GM19035 (cell line): Measurements from ENCODE around the gene TNFRSF21.
"Not testable (repeated sequence)": the region's sequence is repeated elsewhere in the genome, so short reads cannot be mapped to it uniquely, and the experiment has no call there.

Source experiments
- ATAC-seq: cut with Tn5 transposase; IDR thresholded peaks from one replicate; pipeline ENCODE4 v1.9.1; 2021; ENCODE audit not compliant: unreplicated experiment

Gene TNFRSF21, protein sequence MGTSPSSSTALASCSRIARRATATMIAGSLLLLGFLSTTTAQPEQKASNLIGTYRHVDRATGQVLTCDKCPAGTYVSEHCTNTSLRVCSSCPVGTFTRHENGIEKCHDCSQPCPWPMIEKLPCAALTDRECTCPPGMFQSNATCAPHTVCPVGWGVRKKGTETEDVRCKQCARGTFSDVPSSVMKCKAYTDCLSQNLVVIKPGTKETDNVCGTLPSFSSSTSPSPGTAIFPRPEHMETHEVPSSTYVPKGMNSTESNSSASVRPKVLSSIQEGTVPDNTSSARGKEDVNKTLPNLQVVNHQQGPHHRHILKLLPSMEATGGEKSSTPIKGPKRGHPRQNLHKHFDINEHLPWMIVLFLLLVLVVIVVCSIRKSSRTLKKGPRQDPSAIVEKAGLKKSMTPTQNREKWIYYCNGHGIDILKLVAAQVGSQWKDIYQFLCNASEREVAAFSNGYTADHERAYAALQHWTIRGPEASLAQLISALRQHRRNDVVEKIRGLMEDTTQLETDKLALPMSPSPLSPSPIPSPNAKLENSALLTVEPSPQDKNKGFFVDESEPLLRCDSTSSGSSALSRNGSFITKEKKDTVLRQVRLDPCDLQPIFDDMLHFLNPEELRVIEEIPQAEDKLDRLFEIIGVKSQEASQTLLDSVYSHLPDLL

DNA sequence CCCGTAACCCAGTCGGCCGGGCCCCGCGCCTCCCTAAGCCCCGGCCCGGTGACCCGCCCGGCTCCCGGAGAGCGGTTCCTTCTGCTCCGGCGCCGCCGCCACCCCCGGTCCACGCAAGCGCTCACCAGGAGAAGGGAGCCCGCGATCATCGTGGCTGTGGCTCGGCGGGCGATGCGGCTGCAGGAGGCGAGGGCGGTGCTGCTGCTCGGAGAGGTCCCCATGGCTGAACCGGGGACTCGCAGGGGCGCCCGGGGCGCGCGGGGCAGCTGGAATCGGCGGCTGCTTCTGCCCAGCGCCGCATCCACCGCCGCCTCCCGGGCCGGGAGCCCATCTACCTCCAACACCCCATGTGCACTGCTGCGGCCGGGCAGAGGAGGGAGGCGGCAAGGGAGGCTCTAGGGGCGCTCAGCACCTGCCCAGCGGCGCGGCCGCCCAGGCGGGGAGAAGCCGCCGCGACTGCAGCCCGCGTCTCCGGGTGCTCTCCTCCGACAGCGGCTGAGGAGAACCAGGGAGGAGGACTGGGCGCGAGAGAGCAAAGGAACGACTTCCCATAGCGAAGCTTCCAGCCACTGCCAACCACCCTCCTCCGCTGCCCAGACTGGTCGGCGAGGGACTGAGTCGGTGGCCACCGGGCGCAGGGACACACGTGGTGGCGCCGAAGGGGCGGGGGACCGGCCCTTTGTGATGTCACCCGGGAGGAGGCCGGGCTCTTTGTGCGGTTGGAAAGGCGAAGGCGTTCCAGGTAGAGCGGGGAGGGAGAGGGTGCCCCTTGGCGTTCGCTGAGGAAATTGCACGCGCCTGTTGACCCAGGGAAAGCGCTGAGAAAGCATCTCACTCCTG is at the start of gene TNFRSF21:
Gene TNFRSF21, minus strand, starts transcription at position 615 of the 840 bp plus-strand sequence. Its CDS starts 394 bp downstream, at position 221.
- peak; percentile 100 for ATAC-seq

GRCh38 chr6:47358440-47359225 is 48.9 kb upstream of the TNFRSF21 start:
- no peak for ATAC-seq

DNA sequence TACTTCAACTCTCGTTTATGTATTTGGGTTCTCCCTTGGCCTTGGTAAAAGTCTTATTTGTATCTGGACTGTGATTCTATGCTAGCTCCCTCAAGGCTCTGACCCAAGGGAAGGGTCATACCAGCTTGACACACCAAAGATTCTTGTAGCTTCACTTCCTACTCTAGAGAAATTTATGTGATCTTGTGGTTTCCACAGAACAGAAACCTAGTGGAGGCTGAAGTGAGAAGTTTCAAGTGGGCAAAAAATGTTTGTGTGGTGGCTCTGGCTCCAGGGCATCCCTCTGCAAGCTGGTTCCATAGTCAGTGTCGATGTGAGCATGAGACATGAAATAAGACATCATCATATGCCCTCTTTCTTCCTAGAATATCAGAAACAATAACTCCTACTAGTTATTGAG is 48.1 kb upstream of the TNFRSF21 start:
- ATAC-seq = no peak

GRCh38 chr6:47355496-47355895 is 45.8 kb upstream of the TNFRSF21 start:
- ATAC-seq = no peak

DNA sequence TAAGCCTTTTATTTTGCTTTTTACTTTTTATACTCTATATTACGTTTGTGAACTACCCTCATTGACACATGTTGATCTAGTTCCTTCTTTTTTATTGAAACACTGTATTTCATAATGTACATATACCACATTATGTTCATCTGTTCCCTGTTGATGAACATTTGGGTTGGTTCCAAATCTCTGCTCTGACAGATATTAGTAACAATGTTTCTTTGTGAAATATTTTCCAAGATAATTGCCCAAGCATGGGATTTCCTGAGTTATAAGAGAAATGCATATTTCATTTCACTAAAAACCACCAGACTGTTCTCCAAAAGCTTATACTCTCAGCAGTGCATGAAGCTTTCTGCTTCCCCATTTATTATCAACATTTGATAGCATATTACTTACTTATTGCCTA is 44.2 kb upstream of the TNFRSF21 start:
- ATAC-seq = no peak

DNA sequence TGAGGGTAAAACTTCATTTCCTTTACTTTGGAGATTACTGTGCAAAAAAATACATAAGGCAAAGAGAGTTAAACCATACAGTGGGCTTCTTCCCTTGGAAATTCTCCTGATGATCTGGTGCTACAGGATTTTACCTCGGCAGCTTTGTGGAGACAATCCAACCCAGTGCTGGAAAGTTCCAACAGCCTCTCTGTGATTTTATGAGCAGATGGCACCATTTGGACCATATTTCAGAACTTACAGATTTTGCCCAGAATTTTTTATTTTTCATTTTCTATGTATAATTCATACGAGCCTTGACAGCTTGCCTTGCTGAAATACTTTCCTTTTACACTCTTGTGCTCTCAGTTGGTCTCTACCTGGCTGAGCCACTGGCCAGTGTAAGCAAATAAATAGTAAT is 43.3 kb upstream of the TNFRSF21 start:
- no peak for ATAC-seq

DNA sequence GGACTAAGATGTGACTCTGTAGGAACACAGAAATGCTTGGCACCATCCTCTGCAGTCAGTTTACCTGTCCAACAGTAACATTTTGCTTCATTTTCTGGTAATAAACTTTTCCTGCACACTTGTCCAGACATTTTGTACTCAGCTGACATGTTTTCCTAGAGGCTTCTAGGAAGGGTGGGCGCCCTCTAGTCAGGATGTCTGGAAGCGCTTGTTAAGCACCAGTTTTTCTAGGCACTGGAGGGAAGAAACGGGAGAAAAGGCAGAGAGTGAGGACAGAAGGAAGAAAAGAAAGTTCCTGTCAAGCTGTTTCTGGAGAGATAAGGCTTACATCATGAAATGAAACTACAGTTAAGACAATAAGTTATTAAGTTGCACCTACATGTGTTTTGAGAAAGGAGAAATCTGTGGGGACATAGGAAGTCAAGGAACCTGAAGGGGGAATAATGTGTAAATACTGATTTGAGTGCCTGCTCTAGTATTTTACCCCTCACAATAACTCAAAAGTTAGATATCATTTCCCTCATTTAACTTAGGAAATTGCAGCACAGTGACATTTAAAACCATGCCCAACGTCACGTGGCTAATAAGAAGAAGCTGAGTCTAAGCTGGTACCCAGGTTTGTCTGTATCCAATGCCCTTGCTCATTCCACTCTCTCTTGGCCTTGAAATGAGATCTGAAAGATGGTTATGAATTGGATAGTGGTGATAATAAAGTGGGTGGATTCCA is 42.7 kb upstream of the TNFRSF21 start:
- ATAC-seq = no peak

DNA sequence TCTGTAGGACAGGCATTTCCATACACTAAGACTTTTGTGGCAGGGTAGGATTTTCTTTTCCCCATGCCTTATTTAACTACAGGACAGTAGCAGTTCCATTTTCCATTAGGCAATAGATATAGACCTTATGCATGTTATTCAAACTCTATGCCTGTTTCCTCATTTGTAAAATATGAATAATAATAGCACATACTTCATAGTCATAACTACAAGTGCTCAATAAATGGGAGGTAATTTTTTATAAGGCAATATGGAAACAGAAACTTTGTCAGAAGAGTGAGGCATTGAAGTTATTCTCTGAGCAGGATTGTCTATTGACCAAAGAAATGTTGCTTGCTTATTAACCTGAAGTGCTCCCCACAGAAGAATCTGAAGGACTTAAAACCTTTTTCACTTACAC is 41.9 kb upstream of the TNFRSF21 start:
- no peak for ATAC-seq

DNA sequence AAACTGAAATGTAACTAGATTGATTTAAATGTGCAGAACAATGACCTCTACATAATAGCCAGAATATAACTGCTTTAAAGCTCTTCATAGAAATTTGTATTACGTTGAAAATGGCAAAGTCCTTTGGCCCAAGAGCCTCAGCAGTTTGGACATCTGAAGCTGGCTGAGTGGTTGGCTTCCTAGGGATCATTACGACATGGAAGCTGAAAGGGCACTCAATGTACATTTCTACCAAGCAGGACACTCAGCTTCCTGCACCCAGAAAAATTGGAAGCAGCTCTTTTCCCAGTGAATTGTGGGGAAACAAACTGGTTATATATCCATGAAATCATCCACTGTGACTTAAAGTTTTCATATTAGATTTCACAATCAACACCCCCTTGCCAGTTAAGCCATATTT is 40.2 kb upstream of the TNFRSF21 start:
- ATAC-seq = no peak

DNA sequence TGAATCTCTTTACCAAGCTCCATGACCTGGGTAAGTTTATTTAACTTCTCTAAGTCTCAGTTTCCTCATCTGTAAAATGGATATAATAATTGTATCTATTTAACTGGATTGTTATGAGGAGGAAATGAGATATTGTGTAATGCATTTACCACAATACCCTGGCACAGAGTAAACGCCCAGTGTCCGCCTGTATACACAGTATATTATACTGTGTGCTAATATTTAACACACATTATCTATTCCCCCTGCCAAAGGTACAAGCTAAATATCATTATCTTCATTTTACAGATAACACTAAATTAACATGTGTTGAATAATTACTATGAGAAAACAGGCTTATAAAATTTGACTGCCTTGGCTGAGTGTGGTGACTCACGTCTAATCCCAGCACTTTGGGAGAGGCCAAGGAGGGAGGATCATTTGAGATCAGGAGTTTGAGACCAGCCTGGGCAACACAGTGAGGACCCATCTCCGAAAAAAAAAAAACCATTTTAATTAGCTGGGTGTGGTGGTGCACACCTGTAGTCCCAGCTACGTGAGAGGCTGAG is 38.7 kb upstream of the TNFRSF21 start:
- no peak for ATAC-seq

DNA sequence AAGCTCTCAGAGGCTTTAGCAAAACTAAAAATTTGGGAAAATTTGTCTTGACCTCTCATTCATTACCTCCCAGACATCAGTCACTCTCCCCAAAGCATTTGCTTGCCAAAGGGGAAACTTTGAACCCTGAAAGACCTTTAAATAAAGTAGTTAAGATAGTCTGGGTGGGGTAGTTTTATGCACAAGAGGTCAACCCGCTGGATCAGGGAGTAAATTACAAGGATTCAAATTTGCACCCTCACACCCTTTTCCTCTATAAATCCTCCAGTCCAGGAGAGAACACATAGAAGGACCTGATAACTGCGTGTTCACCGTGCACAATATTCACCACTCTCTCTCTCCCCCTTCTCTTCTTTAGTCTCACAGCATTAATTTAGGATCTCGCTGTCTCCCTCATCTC is 36.1 kb upstream of the TNFRSF21 start:
- ATAC-seq = no peak

DNA sequence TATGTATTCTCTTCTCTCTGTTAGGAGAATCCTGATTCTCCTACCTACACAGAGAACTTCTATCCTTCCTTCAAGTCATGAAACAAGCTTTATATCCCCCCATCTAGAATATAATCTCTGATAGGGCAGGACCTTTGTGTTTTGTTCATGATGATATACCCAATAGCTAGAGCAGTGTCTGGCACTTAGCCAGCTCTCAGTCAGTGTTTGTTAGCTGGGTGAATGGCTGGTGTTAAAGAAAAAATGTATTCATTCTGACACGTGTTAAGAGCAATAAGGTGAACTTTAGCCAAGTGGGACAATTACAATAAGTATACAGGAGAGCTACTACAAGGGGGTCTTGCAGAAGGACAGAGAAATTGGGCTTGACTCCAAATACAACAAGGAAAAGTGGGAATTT is 34.3 kb upstream of the TNFRSF21 start:
- no peak for ATAC-seq

DNA sequence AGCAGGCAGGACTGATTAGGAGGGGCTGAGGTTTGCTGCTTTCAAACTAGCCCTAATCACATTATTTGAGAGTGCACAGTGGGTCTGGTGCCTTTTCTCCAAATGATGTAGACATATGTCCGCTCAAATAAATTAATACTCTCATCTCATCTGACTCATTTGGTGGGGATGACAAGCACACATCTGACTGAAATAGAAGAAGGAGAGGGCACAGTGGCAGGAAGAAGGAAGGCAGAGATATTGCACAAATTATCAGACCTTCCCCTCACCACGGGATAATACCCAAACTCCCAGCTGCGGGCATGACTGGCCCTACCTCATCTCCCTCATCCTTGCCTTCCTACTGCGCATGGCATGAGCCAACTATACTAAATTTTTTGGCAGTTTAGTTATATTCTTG is 33.9 kb upstream of the TNFRSF21 start:
- ATAC-seq = no peak

DNA sequence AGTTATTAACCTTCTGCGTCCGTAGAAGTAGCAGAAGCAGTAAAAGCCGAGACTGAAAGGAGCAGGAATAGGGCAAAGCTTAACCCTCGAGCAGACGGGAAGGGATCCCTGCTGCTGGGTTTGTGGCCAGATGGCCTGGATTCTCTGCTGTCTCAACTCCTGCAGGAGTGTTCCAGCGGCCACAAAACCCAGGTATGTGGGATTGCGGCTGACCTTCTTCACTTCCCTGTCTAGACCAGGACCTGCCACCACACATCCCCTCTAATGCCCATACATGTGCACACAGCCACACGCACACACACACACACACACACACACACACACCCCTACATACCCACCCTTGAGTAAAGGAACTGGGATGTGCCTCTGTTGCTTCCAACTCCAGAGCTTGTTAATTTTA is 33.1 kb upstream of the TNFRSF21 start:
- no peak for ATAC-seq

GRCh38 chr6:47337519-47337918 is 27.8 kb upstream of the TNFRSF21 start:
- no peak for ATAC-seq

- no peak for ATAC-seq
Measured at GRCh38 chr6:47336334-47336733, 26.6 kb upstream of the TNFRSF21 start.

GRCh38 chr6:47335466-47335865 is 25.8 kb upstream of the TNFRSF21 start:
- ATAC-seq = peak; percentile 88

DNA sequence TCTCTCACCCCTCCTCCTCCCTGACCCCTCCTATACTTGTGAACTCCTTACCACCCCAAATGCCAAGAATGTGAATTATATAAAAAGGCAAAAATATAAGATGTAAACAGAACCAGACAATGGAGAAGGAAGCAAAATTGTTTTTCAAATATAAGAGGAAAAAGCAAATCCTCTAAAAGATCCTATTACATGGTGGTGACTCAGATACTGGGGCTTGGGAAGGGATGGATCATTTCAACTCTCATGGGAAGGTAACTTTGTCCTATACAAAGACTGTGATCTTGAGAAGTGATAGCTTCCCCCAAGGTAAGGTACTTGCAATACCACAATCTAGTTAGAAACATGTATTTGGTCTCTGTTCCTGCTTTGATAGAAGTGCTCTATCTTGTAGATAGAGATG is 24.6 kb upstream of the TNFRSF21 start:
- ATAC-seq = no peak

- ATAC-seq = not testable (repeated sequence)
Measured at GRCh38 chr6:47328606-47329005, 18.9 kb upstream of the TNFRSF21 start.

- ATAC-seq = not testable (repeated sequence)
Measured at GRCh38 chr6:47328139-47328538, 18.4 kb upstream of the TNFRSF21 start.
